Lung (tissue), 12 donors: ENCODE data around the gene FNDC5. TPM values are rescaled to one million over a fixed set of nuclear protein-coding genes. Genes with fewer than 3 reads are reported as not detected.

Experiments used
- ATAC-seq: fragments of 200-7000 bp; cut with Tn5 transposase; one replicate; pipeline ENCODE4 v1.9.1; 2020; ENCODE audit warnings: moderate number of reproducible peaks; ENCODE audit not compliant: insufficient read depth, low FRiP score
- DNase-seq, 3 donors: peaks; one replicate each; pipeline ENCODE4 v3.0.0-alpha.2; 2013 to 2017
- H3K27ac ChIP-seq, 2 donors: one replicate each; pipeline ENCODE4 v1.5.1; 2013; ENCODE audit warnings: mild to moderate bottlenecking in 2 of 2, moderate library complexity in 2 of 2, control low read depth in 1 of 2, inconsistent platforms in 1 of 2, low read depth in 1 of 2, low read length in 1 of 2
- H3K27me3 ChIP-seq, 3 donors: one replicate each; pipeline ENCODE4 v1.5.1; 2013; ENCODE audit warnings: low read length in 2 of 3; ENCODE audit not compliant: control insufficient read depth in 3 of 3, insufficient read depth in 3 of 3
- H3K36me3 ChIP-seq, 4 donors: one replicate each; pipeline ENCODE4 v1.5.1; 2013; ENCODE audit warnings: low read length in 4 of 4, mild to moderate bottlenecking in 1 of 4, moderate library complexity in 1 of 4; ENCODE audit not compliant: control insufficient read depth in 4 of 4, insufficient read depth in 4 of 4
- H3K4me1 ChIP-seq, 5 donors: one replicate each; pipeline ENCODE4 v1.5.1; 2013; ENCODE audit warnings: low read length in 5 of 5, mild to moderate bottlenecking in 2 of 5, moderate library complexity in 1 of 5; ENCODE audit not compliant: control insufficient read depth in 5 of 5, insufficient read depth in 5 of 5
- H3K4me3 ChIP-seq: one replicate; pipeline ENCODE4 v1.5.1; 2013; ENCODE audit warnings: mild to moderate bottlenecking, control low read depth, moderate library complexity
- H3K9ac ChIP-seq, 2 donors: one replicate each; pipeline ENCODE4 v1.5.1; 2013; ENCODE audit warnings: low read length in 2 of 2, control low read depth in 1 of 2; ENCODE audit not compliant: insufficient read depth in 1 of 2
- H3K9me3 ChIP-seq, 4 donors: one replicate each; pipeline ENCODE4 v1.5.1; 2013; ENCODE audit warnings: low read length in 3 of 4, mild to moderate bottlenecking in 1 of 4, moderate library complexity in 1 of 4; ENCODE audit not compliant: control insufficient read depth in 4 of 4, insufficient read depth in 3 of 4
- WGBS, 2 donors: extraction: QIAGEN DNeasy Blood & Tissue Kit; methylation state at CpG; one replicate each; pipeline ENCODE4 v1.1.7; 2013; 5-methylcytosine and 5-hydroxymethylcytosine counted together
- polyA plus RNA-seq, 2 donors: library from polyadenylated mRNA; stranded (reverse); fragments of 200-250 nt; gene quantifications; one replicate each; pipeline ENCODE4 v1.2.1, GENCODE V29; 2013
- total RNA-seq, 2 donors: library from RNA; depleted of rRNA in 1 of 2; stranded (reverse); fragments of >200 nt in 1 of 2; gene quantifications; one replicate each; pipeline ENCODE4 v1.2.1, GENCODE V29; 2014 to 2021
- TF ChIP-seq, protein P1 (sequence below): IDR thresholded peaks from 2 replicates; pipeline ENCODE4 v1.5.1; 2012; ENCODE audit warnings: mild to moderate bottlenecking; ENCODE audit errors: control extremely low read depth, extremely low read depth
- donor health status: control.
- donor health status: control.
- donor health status: Bipolar disorder and iron deficiency.
- donor health status: healthy.
- donor health status: DM: yes; HTN: yes; CAD: no.

The FNDC5 gene
- total and polyA plus RNA-seq, 4 donors = 0.10 to 5.3 (median 0.25) TPM

DNA sequence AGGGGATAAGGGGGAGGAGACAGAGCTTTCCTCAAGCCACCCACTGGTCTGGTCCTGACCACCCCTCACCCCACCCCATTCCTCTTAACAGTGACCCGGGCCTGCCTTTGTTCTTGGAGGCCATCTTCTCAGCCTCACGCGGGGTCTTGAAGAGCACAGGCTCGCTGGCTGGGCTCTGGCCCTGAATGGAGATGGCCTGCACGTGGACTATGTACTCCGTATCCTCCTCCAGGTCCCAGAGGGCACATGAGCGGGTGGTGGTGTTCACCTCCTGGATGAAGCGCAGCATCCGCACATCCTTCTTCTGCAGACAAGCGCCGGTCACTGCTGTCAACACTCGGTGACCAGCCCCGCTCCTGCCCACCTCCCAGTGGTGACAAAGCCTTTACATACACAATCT, 2.6 kb downstream of the FNDC5 start:
- Histone ChIP-seq H3K27me3 (peaks cover 0 to 6% (median 0%) of the 10 kb centered on the region in 3 donors), H3K27ac (no peak overlapping the region), H3K9me3 (no peaks in the 10 kb centered on the region), H3K36me3 (peaks cover 0 to 8% (median 0%) of the 10 kb centered on the region in 4 donors), H3K9ac (no peak overlapping the region), H3K4me1 (peaks cover 0 to 32% (median 0%) of the 10 kb centered on the region in 5 donors), H3K4me3 (no peak overlapping the region)
- TF ChIP-seq, protein P1, sequence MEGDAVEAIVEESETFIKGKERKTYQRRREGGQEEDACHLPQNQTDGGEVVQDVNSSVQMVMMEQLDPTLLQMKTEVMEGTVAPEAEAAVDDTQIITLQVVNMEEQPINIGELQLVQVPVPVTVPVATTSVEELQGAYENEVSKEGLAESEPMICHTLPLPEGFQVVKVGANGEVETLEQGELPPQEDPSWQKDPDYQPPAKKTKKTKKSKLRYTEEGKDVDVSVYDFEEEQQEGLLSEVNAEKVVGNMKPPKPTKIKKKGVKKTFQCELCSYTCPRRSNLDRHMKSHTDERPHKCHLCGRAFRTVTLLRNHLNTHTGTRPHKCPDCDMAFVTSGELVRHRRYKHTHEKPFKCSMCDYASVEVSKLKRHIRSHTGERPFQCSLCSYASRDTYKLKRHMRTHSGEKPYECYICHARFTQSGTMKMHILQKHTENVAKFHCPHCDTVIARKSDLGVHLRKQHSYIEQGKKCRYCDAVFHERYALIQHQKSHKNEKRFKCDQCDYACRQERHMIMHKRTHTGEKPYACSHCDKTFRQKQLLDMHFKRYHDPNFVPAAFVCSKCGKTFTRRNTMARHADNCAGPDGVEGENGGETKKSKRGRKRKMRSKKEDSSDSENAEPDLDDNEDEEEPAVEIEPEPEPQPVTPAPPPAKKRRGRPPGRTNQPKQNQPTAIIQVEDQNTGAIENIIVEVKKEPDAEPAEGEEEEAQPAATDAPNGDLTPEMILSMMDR = no peak
- ATAC-seq = no peak
- no peak for DNase-seq
- WGBS, 2 donors = 95 to 97% methylated on average over 13 of the region's 13 CpGs

GRCh38 chr1:32867671-32868070, 3.0 kb downstream of the FNDC5 start:
- Histone ChIP-seq H3K4me3 (no peak overlapping the region), H3K36me3 (peaks cover 0 to 9% (median 0%) of the 10 kb centered on the region in 4 donors), H3K27me3 (peaks cover 0 to 6% (median 0%) of the 10 kb centered on the region in 3 donors), H3K4me1 (peaks cover 0 to 29% (median 0%) of the 10 kb centered on the region in 5 donors), H3K9ac (no peak overlapping the region), H3K27ac (no peak overlapping the region), H3K9me3 (no peaks in the 10 kb centered on the region)
- no peak for ATAC-seq
- 96% methylated on average over 7 of the region's 7 CpGs for WGBS, 2 donors
- TF ChIP-seq, protein P1 = no peak
- no peak for DNase-seq

GRCh38 chr1:32867151-32867550, 3.6 kb downstream of the FNDC5 start:
- Histone ChIP-seq H3K36me3 (peaks cover 0 to 11% (median 0%) of the 10 kb centered on the region in 4 donors), H3K4me3 (no peak overlapping the region), H3K27me3 (peaks cover 0 to 6% (median 0%) of the 10 kb centered on the region in 3 donors), H3K27ac (no peak overlapping the region), H3K9me3 (no peaks in the 10 kb centered on the region), H3K9ac (no peak overlapping the region), H3K4me1 (peaks cover 0 to 26% (median 0%) of the 10 kb centered on the region in 5 donors)
- WGBS, 2 donors = 91 to 95% methylated on average over 5 of the region's 5 CpGs
- ATAC-seq = no peak
- no peak for DNase-seq
- TF ChIP-seq, protein P1 = no peak
